Right renal cortex interstitium (tissue), 3 donors: ENCODE measurements around the gene PPP1R3D. TPM values are rescaled to one million over a fixed set of nuclear protein-coding genes. Genes with fewer than 3 reads are reported as not detected.

Source experiments
- DNase-seq, 3 donors: peaks; one replicate each; pipeline ENCODE4 v3.0.0-alpha.2; 2013; ENCODE audit warnings: low read depth in 3 of 3, low spot score in 2 of 3
- polyA plus RNA-seq, 3 donors: library from polyadenylated mRNA; unstranded; fragments of 120-200 nt; gene quantifications; one replicate each; pipeline ENCODE4 v1.2.1, GENCODE V29; 2013; ENCODE audit not compliant: insufficient read length in 3 of 3

Gene PPP1R3D
- polyA plus RNA-seq, 3 donors = 6.1 to 6.6 (median 6.4) TPM

- peak in 1 of 3 donors; percentile 50 for DNase-seq
Observed at GRCh38 chr20:59948828-59949720, 9.0 kb upstream of the PPP1R3D start.

GRCh38 chr20:59948212-59948611, 8.1 kb upstream of the PPP1R3D start:
- DNase-seq = no peak

DNA sequence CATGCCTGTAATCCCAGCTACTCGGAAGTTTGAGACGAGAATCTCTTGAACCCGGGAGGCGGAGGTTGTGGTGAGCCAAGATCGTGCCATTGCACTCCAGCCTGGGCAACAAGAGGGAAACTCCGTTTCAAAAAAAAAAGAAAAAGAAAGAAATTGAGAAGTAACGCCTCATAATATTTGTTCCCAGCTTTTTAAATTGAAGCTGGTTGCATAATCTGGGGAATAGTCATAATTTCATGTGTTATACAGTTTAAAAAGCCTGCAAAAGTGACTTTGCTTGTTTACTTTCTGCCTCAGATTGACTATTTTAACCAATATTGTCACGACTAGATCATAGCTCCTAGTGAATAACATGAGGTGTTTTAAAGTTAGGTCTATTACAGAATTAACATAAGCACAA, 7.3 kb upstream of the PPP1R3D start:
- no peak for DNase-seq

GRCh38 chr20:59945731-59946130, 5.6 kb upstream of the PPP1R3D start:
- DNase-seq = no peak

GRCh38 chr20:59945175-59945574, 5.1 kb upstream of the PPP1R3D start:
- no peak for DNase-seq

DNA sequence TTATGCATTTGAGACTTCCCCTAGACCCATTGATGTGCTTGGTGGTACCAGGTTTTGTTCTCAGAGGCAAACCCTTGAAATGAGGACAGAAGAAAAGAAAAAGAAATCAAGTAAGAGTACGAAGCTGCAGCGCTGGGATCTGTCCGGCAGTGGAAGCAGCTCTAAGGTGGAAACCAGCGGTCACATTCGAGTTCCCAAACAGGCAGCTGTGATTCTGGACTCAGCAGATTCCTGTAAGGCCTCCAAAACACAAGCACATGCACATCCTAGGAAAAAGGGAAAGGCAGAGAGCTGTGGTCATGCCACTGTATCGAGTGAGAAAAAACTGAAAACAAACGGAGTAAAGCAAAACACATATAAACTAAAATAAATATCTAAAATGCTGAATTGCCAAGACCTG, 4.6 kb upstream of the PPP1R3D start:
- DNase-seq = no peak

DNA sequence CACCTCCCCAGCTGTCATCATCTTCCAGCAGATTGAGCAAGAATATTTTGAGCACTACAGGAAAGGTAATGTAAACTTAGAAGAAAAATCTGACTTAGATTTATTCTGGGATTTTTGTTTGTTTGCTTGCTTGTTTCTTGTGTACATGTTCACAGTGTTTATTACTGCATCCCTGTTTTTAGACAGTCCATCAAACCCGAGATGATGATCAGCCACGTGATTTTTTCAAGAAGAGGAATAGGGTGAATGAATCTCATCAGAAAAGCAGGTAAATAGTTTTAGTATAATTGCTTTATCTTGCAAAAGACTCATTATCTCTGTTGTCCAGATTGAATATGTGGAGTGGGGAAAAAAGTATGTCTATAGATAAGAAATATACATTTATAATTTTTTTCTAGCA, 2.1 kb upstream of the PPP1R3D start:
- no peak for DNase-seq

- DNase-seq = no peak
Observed at GRCh38 chr20:59940956-59941294, 820 bp upstream of the PPP1R3D start.

DNA sequence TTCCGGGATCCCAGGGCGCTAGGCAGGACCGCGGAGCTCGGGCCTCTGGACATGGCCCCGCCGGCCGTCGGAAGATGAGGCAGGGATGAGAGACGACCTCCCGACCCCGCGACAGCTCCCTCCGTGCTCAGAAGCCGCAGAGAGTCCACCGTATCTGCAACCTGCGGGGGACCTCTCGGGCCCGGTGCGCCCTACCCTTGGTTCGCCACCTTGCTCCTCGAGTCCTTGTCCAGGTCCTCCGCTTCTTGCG, 301 bp downstream of the PPP1R3D start:
- DNase-seq = no peak

GRCh38 chr20:59939052-59939878, 840 bp downstream of the PPP1R3D start:
- no peak for DNase-seq

GRCh38 chr20:59938696-59939051, 1.4 kb downstream of the PPP1R3D start:
- no peak for DNase-seq

DNA sequence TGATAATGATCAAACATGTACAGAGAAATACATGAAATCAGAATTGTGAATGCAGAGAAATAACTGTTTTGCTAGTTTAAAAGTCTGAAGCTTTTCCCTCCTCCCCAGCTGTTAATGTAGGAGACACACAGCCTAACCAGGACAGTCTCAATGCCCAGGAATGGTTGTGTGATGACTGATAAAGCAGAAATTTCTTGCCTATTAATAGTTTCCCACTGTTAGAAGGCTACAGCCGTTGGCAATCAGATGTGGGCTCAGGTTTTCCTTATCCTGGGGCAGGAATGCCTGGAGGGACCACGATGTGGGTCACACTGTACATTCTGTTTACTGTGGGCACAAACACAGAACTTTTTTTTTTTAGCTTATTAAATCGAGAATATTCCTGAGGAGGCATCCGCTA, 1.9 kb downstream of the PPP1R3D start:
- DNase-seq = no peak

DNA sequence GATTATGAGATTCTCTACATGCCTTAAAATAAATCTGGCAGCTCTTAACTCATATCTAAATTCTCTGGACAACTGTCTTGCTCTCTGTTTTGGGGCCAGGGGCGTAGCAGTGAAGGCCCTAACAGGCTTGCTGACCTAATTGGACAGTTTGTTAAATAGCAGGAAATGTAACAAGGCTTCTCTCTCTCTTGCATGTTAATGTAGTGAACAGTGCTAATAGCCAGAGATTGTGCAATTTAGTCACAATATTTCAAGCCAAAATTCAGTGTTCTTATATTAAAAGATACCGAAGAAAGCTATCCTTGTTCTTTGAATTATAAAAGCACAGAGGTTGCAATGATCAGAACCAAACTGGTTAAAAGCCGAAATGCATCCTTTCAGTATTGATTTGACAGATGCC, 3.0 kb downstream of the PPP1R3D start:
- no peak for DNase-seq

- no peak for DNase-seq
Observed at GRCh38 chr20:59936409-59936808, 3.7 kb downstream of the PPP1R3D start.

DNA sequence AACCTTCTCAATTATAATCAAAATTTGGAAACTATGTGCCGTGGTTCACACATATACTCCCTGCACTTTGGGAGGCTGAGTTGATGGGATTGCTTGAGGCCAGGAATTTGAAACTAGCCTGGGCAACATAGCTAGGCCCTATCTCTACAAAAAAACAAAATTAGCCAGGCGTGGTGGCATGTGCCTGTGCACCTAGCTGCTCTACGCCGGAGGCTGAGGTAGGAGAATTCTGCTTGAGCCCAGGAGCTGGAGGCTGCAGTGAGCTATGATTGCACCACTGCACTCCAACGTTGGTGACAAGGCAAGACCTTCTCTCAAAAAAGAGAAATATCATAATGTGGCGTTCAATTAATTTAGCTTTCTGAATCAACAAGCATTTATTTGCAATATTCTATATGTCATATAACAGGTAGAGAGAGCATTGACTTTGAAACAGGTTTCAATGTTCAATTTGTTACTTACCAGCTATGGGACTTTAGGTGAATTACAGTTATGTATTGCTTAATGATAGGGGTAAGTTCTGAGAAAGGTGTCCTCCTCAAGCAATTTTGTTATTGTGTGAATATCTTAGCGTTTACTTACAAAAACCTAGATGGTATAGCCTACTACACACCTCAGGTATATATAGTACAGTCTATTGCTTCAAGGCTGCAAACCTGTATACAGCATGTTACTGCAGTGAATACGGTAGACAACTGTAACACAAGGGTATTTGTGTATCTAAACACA, 4.5 kb downstream of the PPP1R3D start:
- no peak for DNase-seq

- DNase-seq = peak; percentile 45 to 57 (median 48)
Observed at GRCh38 chr20:59933849-59934585, 6.1 kb downstream of the PPP1R3D start.

GRCh38 chr20:59933296-59933848, 6.7 kb downstream of the PPP1R3D start, which contains the start of gene SYCP2:
SYCP2 (minus strand) TSS chr20:59933637; CDS start chr20:59922413, 11,224 bp downstream.
- DNase-seq = no peak

- no peak for DNase-seq
Observed at GRCh38 chr20:59932616-59933295, 7.3 kb downstream of the PPP1R3D start.

- no peak for DNase-seq
Observed at GRCh38 chr20:59931511-59932312, 8.4 kb downstream of the PPP1R3D start.
